GM03348 (cell line): ENCODE measurements around the gene SORT1.
"Not testable (repeated sequence)": the region's sequence is repeated elsewhere in the genome, so short reads cannot be mapped to it uniquely, and the experiment has no call there.

Experiments
- DNase-seq: peaks from one replicate; pipeline ENCODE4 v3.0.0; 2012; ENCODE audit warnings: low spot score

SORT1 gene

GRCh38 chr1:109396871-109397580 is 692 bp downstream of the SORT1 start:
- DNase-seq = peak; percentile 34

DNA sequence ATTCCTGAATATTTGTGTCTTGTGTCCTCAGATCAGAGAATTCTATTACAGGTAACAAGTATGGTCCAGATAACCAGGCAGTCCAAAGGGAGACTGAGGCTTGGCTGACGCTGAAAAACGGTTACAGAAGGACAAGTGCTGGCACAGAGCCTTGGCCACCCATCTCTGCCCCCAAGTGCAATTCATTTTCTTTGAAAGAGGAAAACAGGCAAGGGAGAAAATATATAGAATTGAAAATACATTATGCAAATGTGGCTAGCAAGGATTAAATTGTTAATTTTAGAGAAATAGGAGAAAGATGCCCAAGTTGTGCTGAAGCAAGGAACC is 1.2 kb downstream of the SORT1 start:
- DNase-seq = no peak

DNA sequence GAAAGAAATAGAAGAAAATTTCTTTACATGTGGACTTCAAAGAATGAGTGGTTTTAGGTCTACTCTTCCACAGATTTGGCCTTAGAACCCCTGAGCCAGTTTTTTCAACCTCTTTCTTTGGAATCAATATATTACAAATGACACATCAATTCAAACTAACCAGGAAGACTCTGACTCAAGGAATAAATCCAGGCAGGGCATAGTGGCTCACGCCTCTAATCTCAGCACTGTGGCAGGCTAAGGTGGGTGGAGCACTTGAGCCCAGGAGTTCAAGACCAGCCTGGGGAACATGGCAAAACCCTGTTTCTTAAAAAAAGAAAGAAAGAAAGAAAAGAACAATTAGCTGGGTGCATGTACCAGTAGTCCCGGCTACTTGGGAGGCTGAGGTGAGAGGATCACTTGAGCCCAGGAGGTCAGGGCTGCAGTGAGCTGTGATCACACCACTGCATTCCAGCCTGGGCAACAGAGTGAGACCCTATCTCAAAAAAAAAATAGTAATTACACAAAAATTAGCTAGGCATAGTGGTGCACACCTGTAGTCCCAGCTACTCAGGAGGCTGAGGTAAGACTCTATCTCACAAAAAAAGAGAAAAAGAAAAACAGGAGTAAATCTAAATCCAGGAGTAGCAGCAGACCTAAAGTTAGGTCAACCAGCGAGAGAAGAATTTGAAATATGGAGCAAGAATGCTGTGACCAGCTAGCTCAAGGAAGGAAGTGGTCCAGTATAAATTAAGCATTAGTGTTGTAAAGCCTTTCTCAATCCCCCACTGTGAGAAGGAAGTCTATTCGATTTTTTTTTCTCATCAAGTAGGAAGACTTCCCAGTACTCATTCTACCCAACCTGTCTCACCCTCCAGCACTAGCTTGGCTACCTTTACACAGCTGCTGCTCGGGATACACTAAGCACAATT is 1.9 kb downstream of the SORT1 start:
- DNase-seq = peak; percentile 43

- DNase-seq = not testable (repeated sequence)
Measured at GRCh38 chr1:109395282-109395599, 2.5 kb downstream of the SORT1 start.

GRCh38 chr1:109394591-109395281 is 3.0 kb downstream of the SORT1 start:
- no peak for DNase-seq

DNA sequence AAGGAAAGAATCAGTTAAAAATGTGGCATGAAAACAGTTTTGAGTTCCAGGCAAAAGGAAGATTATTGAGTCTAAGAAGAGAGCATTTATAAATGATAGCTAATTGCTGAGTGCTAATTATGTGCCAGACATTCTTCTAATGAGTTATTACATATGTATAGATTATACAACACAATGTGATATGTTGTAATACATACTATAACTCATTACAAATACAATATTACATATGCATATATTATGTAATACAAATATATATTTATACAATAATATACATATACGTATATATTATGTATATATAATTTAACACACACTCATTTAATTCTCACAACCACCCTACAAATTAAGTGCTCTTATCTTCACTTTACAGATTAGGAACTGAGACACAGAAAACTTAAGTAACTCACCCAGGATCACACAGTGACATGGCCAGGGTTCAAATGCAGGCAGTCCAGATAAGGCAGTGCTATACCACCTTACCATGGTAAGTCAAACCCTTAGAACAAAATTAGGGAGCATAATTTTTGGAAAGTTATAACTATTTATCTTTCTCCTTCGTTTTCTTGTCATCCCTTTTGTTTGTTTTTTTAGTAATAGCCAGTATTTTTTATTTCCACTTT is 4.0 kb downstream of the SORT1 start:
- DNase-seq = no peak

GRCh38 chr1:109392788-109393616 is 4.7 kb downstream of the SORT1 start:
- DNase-seq = peak; percentile 15

DNA sequence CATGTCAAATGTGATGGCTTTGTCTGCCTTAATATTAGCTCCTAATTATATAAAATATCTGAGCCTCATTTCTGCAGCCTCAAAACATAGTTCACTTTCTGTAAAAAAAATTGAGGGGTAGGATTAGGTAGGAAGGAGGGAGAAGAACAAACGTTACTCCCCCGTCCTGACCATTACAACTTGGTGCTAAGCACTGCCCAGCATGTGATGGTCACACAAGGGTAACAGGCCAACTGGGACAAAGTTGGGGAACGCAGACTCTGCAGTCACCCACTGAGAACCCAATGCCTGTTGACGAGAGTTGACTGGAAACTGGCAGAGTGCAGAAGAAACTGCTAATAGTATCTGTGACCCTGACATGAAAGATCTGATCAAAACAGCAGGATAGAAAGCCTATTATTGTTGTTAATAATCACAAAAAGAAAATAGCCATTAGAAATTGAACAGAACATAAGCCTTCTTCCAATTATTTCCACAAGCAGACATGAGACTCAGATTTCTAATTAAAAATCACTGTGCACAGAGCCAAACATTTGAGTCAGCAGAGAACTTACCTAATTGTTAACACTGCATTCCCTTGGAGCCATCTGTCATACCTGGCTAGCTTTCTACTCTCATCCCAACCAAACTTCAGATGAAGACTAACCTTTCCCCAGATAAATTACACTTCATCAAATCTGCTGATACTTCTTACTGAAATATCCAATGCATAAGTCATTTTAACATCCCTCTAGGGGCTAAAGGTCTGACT is 5.5 kb downstream of the SORT1 start:
- no peak for DNase-seq

- no peak for DNase-seq
Measured at GRCh38 chr1:109391626-109392025, 6.1 kb downstream of the SORT1 start.

- peak; percentile 43 for DNase-seq
Measured at GRCh38 chr1:109391157-109391556, 6.6 kb downstream of the SORT1 start.

- DNase-seq = no peak
Measured at GRCh38 chr1:109389638-109390341, 7.9 kb downstream of the SORT1 start.

GRCh38 chr1:109388884-109389637 is 8.7 kb downstream of the SORT1 start:
- no peak for DNase-seq

DNA sequence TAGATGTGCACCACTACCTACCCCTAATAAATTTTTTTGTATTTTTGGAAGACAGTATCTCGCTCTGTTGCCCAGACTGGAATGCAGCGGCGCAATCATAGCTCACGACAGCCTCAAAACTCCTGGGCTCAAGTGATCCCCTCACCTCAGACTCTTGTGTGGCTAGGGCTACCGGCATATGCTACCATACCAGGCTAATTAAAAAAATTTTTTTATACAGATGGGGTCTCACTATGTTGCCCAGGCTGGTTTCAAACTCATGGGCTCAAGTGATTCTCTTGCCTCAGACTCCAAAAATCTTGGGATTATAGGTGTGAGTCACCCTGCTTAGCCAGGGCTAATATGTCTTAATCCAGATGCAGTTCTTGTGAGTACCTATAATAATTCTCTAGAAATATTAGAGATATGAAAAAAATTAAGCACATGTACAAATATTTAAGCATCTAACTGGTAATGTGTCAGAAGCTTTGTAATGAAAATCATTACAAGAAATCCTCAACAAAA is 9.5 kb downstream of the SORT1 start:
- no peak for DNase-seq

DNA sequence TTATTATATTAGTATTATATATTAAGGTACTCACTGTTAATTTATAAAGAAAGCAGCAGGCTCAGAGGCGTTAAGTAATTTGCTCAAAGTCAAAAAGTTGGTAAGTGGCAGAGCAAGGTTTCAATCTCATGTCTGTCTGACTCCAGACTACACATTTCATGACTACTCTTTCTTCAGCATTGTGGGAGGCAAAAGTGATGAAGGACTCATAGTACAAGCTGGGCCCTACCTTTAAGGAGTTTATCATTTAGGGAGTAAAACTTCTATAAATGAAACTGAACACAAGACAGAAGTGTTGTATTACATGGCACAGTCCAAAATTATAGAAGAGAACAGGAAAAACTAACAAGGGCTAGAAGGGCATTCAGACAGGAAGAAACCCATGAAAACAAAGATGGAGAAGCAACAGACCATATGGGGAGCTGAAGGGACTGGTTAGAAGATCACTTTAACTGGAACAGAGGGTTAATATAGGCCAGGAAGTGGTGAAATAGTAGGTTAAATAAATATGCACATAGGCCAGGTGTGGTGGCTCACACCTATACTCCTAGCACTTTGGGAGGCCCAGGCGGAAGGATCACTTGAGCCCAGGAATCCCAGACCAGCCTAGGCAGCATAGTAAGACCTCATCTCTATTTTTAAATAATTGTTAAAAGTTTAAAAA is 11.5 kb downstream of the SORT1 start:
- no peak for DNase-seq

GRCh38 chr1:109385417-109385816 is 12.3 kb downstream of the SORT1 start:
- DNase-seq = peak; percentile 23

GRCh38 chr1:109383854-109384253 is 13.9 kb downstream of the SORT1 start:
- DNase-seq = no peak

DNA sequence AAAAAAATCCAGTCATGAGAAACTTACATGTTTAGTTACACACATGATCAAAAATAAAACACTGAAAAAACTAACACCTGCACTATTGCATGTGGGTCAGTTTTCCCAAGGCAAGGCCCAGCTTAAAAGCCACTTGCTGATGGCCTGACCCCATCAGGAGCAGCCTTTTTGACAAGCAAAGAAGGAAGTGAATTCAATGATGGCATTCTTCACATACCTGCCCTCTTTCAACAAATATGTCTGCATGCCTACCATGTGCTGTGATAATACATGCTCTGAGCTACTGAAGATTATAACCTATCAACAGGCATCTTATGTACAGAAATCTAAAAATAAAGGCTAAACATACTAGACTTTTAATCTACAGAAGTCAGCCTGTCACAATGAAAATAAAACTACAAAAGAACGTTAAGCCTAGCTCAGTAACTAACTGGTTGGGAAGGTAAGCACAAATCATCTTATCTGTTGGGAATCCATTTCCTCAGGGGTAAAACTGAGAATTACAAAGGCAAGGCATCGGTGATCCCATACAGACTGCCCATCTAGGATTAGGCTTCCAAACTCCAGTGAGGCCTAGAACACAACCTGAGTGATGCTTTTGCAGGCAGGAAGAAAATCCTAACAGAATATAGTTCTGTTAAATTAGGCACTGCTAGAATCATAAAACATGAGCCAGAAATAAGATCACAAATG is 14.5 kb downstream of the SORT1 start:
- no peak for DNase-seq

- no peak for DNase-seq
Measured at GRCh38 chr1:109381573-109381972, 16.1 kb downstream of the SORT1 start.
